ENCODE data around the gene PSMD4.
"Not testable (repeated sequence)": the region's sequence is repeated elsewhere in the genome, so short reads cannot be mapped to it uniquely, and the experiment has no call there.

The PSMD4 gene

GRCh38 chr1:151266821-151267220, 12.3 kb downstream of the PSMD4 start:
- H3K9ac ChIP-seq (ENCODE audit: low read depth, low read length, poor library complexity, severe bottlenecking), result no peak overlapping the region
- peaks cover 41% of the 10 kb centered on the region; the same call in 1 of the 2 replicates for H3K36me3 ChIP-seq (ENCODE audit: insufficient read depth, low read length)
- no peak overlapping the region for H3K4me3 ChIP-seq (ENCODE audit: low read length, poor library complexity, severe bottlenecking)
- H3K27me3 ChIP-seq (ENCODE audit: insufficient read depth, low read length, poor library complexity, severe bottlenecking), result no peaks in the 10 kb centered on the region
- no peak overlapping the region for H3K4me2 ChIP-seq (ENCODE audit: low read depth, low read length, poor library complexity, severe bottlenecking)
- TF ChIP-seq, protein P1, sequence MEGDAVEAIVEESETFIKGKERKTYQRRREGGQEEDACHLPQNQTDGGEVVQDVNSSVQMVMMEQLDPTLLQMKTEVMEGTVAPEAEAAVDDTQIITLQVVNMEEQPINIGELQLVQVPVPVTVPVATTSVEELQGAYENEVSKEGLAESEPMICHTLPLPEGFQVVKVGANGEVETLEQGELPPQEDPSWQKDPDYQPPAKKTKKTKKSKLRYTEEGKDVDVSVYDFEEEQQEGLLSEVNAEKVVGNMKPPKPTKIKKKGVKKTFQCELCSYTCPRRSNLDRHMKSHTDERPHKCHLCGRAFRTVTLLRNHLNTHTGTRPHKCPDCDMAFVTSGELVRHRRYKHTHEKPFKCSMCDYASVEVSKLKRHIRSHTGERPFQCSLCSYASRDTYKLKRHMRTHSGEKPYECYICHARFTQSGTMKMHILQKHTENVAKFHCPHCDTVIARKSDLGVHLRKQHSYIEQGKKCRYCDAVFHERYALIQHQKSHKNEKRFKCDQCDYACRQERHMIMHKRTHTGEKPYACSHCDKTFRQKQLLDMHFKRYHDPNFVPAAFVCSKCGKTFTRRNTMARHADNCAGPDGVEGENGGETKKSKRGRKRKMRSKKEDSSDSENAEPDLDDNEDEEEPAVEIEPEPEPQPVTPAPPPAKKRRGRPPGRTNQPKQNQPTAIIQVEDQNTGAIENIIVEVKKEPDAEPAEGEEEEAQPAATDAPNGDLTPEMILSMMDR (conservative IDR thresholded peaks at IDR 0.05; ENCODE audit: low read length), result no peak
- no peak for TF ChIP-seq EZH2phosphoT487 (IDR thresholded peaks at IDR 0.05; ENCODE audit: borderline replicate concordance)
- no peaks in the 10 kb centered on the region for H3K9me3 ChIP-seq (ENCODE audit: insufficient read depth, low read depth, low read length)
- H3K9me2 ChIP-seq (replicated peaks; ENCODE audit: low read depth, low read length), result no peaks in the 10 kb centered on the region
- H3K4me1 ChIP-seq (ENCODE audit: insufficient read depth, low read length, poor library complexity, severe bottlenecking), result no peaks in the 10 kb centered on the region
- H3F3A ChIP-seq (ENCODE audit: low read depth), result no peaks in the 10 kb centered on the region
- H4K20me1 ChIP-seq (ENCODE audit: insufficient read depth, low read length, poor library complexity, severe bottlenecking), result no peaks in the 10 kb centered on the region
- H3K79me2 ChIP-seq (ENCODE audit: insufficient read depth, low read length), result no peaks in the 10 kb centered on the region
- H2AFZ ChIP-seq (ENCODE audit: low read length), result no peak overlapping the region

DNA sequence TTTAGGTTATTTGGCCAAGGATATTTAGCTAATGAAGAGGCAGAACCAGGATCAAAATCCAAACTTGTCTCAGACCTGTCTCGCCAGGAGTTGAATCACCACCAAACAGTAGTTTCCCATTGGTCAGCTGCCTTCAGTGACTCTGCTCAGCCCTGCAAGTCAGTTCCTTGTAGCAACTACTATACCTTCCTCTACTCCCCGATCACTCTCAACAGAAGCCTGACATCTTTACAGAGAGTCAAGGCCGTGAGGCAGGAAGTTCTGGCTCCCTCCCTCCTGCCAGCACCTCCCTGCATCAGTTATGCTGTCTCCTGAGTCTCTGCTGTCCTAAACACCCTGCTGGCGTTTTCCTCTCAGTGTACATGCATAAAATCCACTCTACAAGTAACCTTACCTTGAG, 13.2 kb downstream of the PSMD4 start:
- Histone ChIP-seq H3K27me3 (ENCODE audit: insufficient read depth, low read length, poor library complexity, severe bottlenecking) (no peaks in the 10 kb centered on the region), H3K9me3 (ENCODE audit: insufficient read depth, low read depth, low read length) (no peaks in the 10 kb centered on the region), H3K9ac (ENCODE audit: low read depth, low read length, poor library complexity, severe bottlenecking) (no peak overlapping the region), H3F3A (ENCODE audit: low read depth) (no peaks in the 10 kb centered on the region), H3K36me3 (ENCODE audit: insufficient read depth, low read length) (peaks cover 39% of the 10 kb centered on the region; the same call in 1 of the 2 replicates), H3K4me2 (ENCODE audit: low read depth, low read length, poor library complexity, severe bottlenecking) (no peak overlapping the region), H2AFZ (ENCODE audit: low read length) (no peak overlapping the region), H3K9me2 (replicated peaks; ENCODE audit: low read depth, low read length) (no peaks in the 10 kb centered on the region), H3K4me3 (ENCODE audit: low read length, poor library complexity, severe bottlenecking) (no peak overlapping the region), H4K20me1 (ENCODE audit: insufficient read depth, low read length, poor library complexity, severe bottlenecking) (no peaks in the 10 kb centered on the region), H3K4me1 (ENCODE audit: insufficient read depth, low read length, poor library complexity, severe bottlenecking) (no peaks in the 10 kb centered on the region), H3K79me2 (ENCODE audit: insufficient read depth, low read length) (no peaks in the 10 kb centered on the region)
- TF ChIP-seq EZH2phosphoT487 (IDR thresholded peaks at IDR 0.05; ENCODE audit: borderline replicate concordance), result no peak
- TF ChIP-seq, protein P1 (conservative IDR thresholded peaks at IDR 0.05; ENCODE audit: low read length), result no peak

DNA sequence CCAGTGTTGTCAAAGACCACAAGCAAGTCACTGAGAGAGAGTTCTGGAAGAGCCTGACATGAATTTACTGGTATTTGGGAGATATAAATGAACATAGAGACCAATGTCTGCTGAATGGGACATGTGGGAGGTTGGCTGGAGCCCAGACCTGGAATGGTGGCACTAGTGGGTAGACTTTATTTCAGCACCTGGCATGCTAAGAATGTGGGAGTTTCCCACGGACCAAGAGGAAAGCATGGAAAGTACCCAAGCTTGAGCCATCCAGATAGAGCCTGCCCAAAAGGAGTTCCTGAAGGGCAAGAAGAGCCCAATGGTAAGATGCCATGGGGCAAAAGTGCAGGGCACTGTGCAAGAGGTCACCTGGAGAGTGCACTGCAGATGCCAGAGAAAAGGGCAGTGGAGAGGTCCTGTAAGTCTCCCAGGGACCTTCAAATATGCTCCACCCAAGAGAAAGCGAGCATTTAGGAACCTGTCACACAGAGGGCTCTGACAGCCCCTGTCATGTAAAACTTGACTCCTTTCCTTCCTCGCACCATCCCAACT, 19.5 kb downstream of the PSMD4 start:
- Histone ChIP-seq H3F3A (ENCODE audit: low read depth) (no peaks in the 10 kb centered on the region), H2AFZ (ENCODE audit: low read length) (no peak overlapping the region), H3K4me2 (ENCODE audit: low read depth, low read length, poor library complexity, severe bottlenecking) (no peak overlapping the region), H3K27me3 (ENCODE audit: insufficient read depth, low read length, poor library complexity, severe bottlenecking) (no peaks in the 10 kb centered on the region), H3K79me2 (ENCODE audit: insufficient read depth, low read length) (no peaks in the 10 kb centered on the region), H3K36me3 (ENCODE audit: insufficient read depth, low read length) (no peaks in the 10 kb centered on the region), H3K9ac (ENCODE audit: low read depth, low read length, poor library complexity, severe bottlenecking) (no peak overlapping the region), H4K20me1 (ENCODE audit: insufficient read depth, low read length, poor library complexity, severe bottlenecking) (no peaks in the 10 kb centered on the region), H3K9me2 (replicated peaks; ENCODE audit: low read depth, low read length) (no peaks in the 10 kb centered on the region), H3K4me1 (ENCODE audit: insufficient read depth, low read length, poor library complexity, severe bottlenecking) (no peaks in the 10 kb centered on the region), H3K4me3 (ENCODE audit: low read length, poor library complexity, severe bottlenecking) (no peak overlapping the region), H3K9me3 (ENCODE audit: insufficient read depth, low read depth, low read length) (no peaks in the 10 kb centered on the region)
- no peak for TF ChIP-seq EZH2phosphoT487 (IDR thresholded peaks at IDR 0.05; ENCODE audit: borderline replicate concordance)
- TF ChIP-seq, protein P1 (conservative IDR thresholded peaks at IDR 0.05; ENCODE audit: low read length), result no peak

DNA sequence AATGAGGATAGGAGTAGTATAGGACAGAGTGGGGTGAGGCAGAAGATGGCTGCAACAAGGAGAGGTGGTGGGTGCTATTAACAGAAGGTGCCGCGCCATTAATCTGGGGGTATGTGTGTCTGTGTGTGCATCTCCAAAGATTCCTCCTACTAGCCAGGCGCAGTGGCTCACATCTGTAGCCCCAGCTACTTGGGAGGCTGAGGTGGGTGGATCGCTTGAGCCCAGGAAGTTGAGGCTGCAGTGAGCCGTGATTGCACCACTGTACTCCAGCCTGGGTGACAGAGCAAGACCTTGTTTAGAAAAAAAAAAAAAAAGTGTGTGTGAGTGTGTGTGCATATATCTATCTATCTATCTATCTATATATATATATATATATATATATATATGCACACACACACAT, 20.8 kb downstream of the PSMD4 start:
- H3K9me3 ChIP-seq (ENCODE audit: insufficient read depth, low read depth, low read length); H3K4me2 ChIP-seq (ENCODE audit: low read depth, low read length, poor library complexity, severe bottlenecking); H3K36me3 ChIP-seq (ENCODE audit: insufficient read depth, low read length); H3K79me2 ChIP-seq (ENCODE audit: insufficient read depth, low read length); H2AFZ ChIP-seq (ENCODE audit: low read length); H3K9ac ChIP-seq (ENCODE audit: low read depth, low read length, poor library complexity, severe bottlenecking); H3F3A ChIP-seq (ENCODE audit: low read depth); H3K27me3 ChIP-seq (ENCODE audit: insufficient read depth, low read length, poor library complexity, severe bottlenecking); H3K4me1 ChIP-seq (ENCODE audit: insufficient read depth, low read length, poor library complexity, severe bottlenecking); H3K4me3 ChIP-seq (ENCODE audit: low read length, poor library complexity, severe bottlenecking); H3K9me2 ChIP-seq (replicated peaks; ENCODE audit: low read depth, low read length); H4K20me1 ChIP-seq (ENCODE audit: insufficient read depth, low read length, poor library complexity, severe bottlenecking): not testable (repeated sequence)

Measured in Loucy (cell line).